Erythroblast (primary cell): ENCODE results near the gene EPB41L2.

Experiments used
- GATA1 ChIP-seq: IDR thresholded peaks from 2 replicates; pipeline ENCODE4 v1.6.1; 2011; ENCODE audit warnings: low read depth, mild to moderate bottlenecking, control low read depth, low read length, moderate library complexity
- POLR2A ChIP-seq: IDR thresholded peaks from 2 replicates; pipeline ENCODE4 v1.6.1; 2011; ENCODE audit warnings: mild to moderate bottlenecking, low read length

GRCh38 chr6:130993292-130993765 lies 69.7 kb downstream of the EPB41L2 start:
- TF ChIP-seq POLR2A, result no peak
- TF ChIP-seq GATA1, result no peak
